Body of pancreas (tissue), 4 donors: ENCODE measurements around the gene KRTAP10-5. TPM values are rescaled to one million over a fixed set of nuclear protein-coding genes. Genes with fewer than 3 reads are reported as not detected.
"Not testable (repeated sequence)": the region's sequence is repeated elsewhere in the genome, so short reads cannot be mapped to it uniquely, and the experiment has no call there.

Experiments used
- ATAC-seq: fragments of 150-250 bp; one replicate; pipeline ENCODE4 v1.9.1; 2016
- DNase-seq, 4 donors: peaks; one replicate each; pipeline ENCODE4 v3.0.0-alpha.2; 2019
- H3K27ac ChIP-seq, 4 donors: fragments of 200-600 bp; sonication (generic); 1 replicate in 3 of 4; 2 replicates in 1 of 4; pipeline versions ENCODE4 v1.5.1 to v1.6.1; 2016 to 2019; ENCODE audit warnings: mild to moderate bottlenecking in 1 of 4, mixed read lengths in 1 of 4, moderate library complexity in 1 of 4
- H3K27me3 ChIP-seq, 2 donors: fragments of 200-600 bp; sonication (generic); one replicate each; pipeline ENCODE4 v1.6.0; 2016; ENCODE audit warnings: mild to moderate bottlenecking in 1 of 2
- H3K36me3 ChIP-seq, 2 donors: fragments of 200-600 bp; sonication (generic); replicated peaks in 1 of 2; 2 replicates each; pipeline ENCODE4 v1.5.1; 2016; ENCODE audit warnings: low read depth in 2 of 2; ENCODE audit not compliant: insufficient read depth in 1 of 2
- H3K4me1 ChIP-seq: fragments of 200-600 bp; sonication (generic); one replicate; pipeline ENCODE4 v1.6.0; 2016
- H3K4me3 ChIP-seq, 2 donors: fragments of 200-600 bp; sonication (generic); 1 replicate in 1 of 2; 2 replicates in 1 of 2; pipeline ENCODE4 v1.5.1; 2016 to 2019
- H3K9me3 ChIP-seq, 3 donors: fragments of 200-600 bp; sonication (generic); 1 replicate in 2 of 3; 2 replicates in 1 of 3; pipeline ENCODE4 v1.5.1; 2016
- CTCF ChIP-seq, 7 experiments: fragments of 450-650 bp in 4 of 7; fragments of 200-600 bp in 3 of 7; sonication (generic) in 3 of 7; IDR thresholded peaks; one replicate each; pipeline ENCODE4 v1.5.1; 2016 to 2019; ENCODE audit warnings: antibody characterized with exemption in 7 of 7
- POLR2A ChIP-seq, 3 donors: fragments of 450-650 bp; IDR thresholded peaks; one replicate each; pipeline ENCODE4 v1.6.1; 2016; ENCODE audit warnings: antibody characterized with exemption in 3 of 3, mild to moderate bottlenecking in 2 of 3
- WGBS, 2 donors: methylation state at CpG; one replicate each; pipeline ENCODE4 v1.1.5; 2017; 5-methylcytosine and 5-hydroxymethylcytosine counted together
- intact Hi-C: fragments of 100-400 bp; cut with DNase I; formaldehyde crosslinking; loops from one replicate; pipeline ENCODE4 v1.15.1; 2023
- total RNA-seq, 2 donors: library from RNA; depleted of rRNA; stranded (reverse); fragments of >200 nt; gene quantifications; one replicate each; pipeline ENCODE4 v1.1.0, GENCODE V29; 2016

KRTAP10-5 gene
- total RNA-seq, 2 donors from 2014 or later: not detected

GRCh38 chr21:44574457-44575306 lies 5.7 kb downstream of the KRTAP10-5 start:
- intact Hi-C loops: no loop called here
- H3K27me3 ChIP-seq: peaks cover 0 to 4% of the 10 kb centered on the region in 2 donors
- no peak overlapping the region for H3K4me3 ChIP-seq
- peaks cover 0 to 3% (median 0%) of the 10 kb centered on the region in 3 donors for H3K9me3 ChIP-seq
- ATAC-seq (no peak), DNase-seq (no peak)
- H3K4me1 ChIP-seq: no peaks in the 10 kb centered on the region
- TF ChIP-seq CTCF (IDR thresholded peaks at IDR 0.05) (no peak), POLR2A (IDR thresholded peaks at IDR 0.05) (no peak)
- H3K27ac ChIP-seq: no peak overlapping the region
- no peaks in the 10 kb centered on the region for H3K36me3 ChIP-seq
- 11 to 22% methylated on average over 11 to 20 of the region's 21 CpGs for WGBS, 2 donors

GRCh38 chr21:44573630-44574456 lies 6.6 kb downstream of the KRTAP10-5 start, which contains the start of gene KRTAP10-4:
Gene KRTAP10-4 (plus strand): TSS chr21:44573729. CDS start chr21:44573759, 30 bp downstream.
- H3K36me3 ChIP-seq, H3K4me1 ChIP-seq, H3K4me3 ChIP-seq, ATAC-seq, intact Hi-C loops, H3K27me3 ChIP-seq, H3K9me3 ChIP-seq, DNase-seq, H3K27ac ChIP-seq: not testable (repeated sequence)
- WGBS, 2 donors: 40 to 52% methylated on average over 8 to 15 of the region's 25 CpGs

- no peak for TF ChIP-seq POLR2A (IDR thresholded peaks at IDR 0.05)
- no peak for TF ChIP-seq CTCF (IDR thresholded peaks at IDR 0.05)
- Histone ChIP-seq H3K36me3 (no peaks in the 10 kb centered on the region), H3K9me3 (peaks cover 0 to 3% (median 0%) of the 10 kb centered on the region in 3 donors), H3K4me3 (no peak overlapping the region), H3K4me1 (no peaks in the 10 kb centered on the region), H3K27ac (no peak overlapping the region), H3K27me3 (peaks cover 0 to 4% of the 10 kb centered on the region in 2 donors)
- no peak for DNase-seq
- 45 to 69% methylated on average over 6 to 15 of the region's 15 CpGs for WGBS, 2 donors
- ATAC-seq: no peak
- intact Hi-C loops: no loop called here
Observed at GRCh38 chr21:44572959-44573583, 7.3 kb downstream of the KRTAP10-5 start.

GRCh38 chr21:44571844-44572782 lies 8.3 kb downstream of the KRTAP10-5 start:
- Histone ChIP-seq H3K27me3 (peaks cover 0 to 4% of the 10 kb centered on the region in 2 donors), H3K4me1 (no peaks in the 10 kb centered on the region), H3K36me3 (no peaks in the 10 kb centered on the region), H3K4me3 (no peak overlapping the region), H3K9me3 (no peaks in the 10 kb centered on the region), H3K27ac (no peak overlapping the region)
- ATAC-seq (no peak), DNase-seq (no peak)
- no peak for TF ChIP-seq CTCF (IDR thresholded peaks at IDR 0.05)
- no peak for TF ChIP-seq POLR2A (IDR thresholded peaks at IDR 0.05)
- intact Hi-C loops: no loop called here
- WGBS, 2 donors: 88 to 92% methylated on average over 32 to 40 of the region's 40 CpGs
